Measurements from ENCODE around the gene MEGF10. TPM values are rescaled to one million over a fixed set of nuclear protein-coding genes. Genes with fewer than 3 reads are reported as not detected.

The MEGF10 gene
- total RNA-seq, 1 experiment from 2014 or later: not detected

GRCh38 chr5:127335381-127335780 lies 44.8 kb downstream of the MEGF10 start:
- H3K36me3 ChIP-seq (ENCODE audit: low read depth): no peaks in the 10 kb centered on the region
- no peak for TF ChIP-seq EZH2 (IDR thresholded peaks at IDR 0.05; ENCODE audit: low read depth)
- TF ChIP-seq, protein P1, sequence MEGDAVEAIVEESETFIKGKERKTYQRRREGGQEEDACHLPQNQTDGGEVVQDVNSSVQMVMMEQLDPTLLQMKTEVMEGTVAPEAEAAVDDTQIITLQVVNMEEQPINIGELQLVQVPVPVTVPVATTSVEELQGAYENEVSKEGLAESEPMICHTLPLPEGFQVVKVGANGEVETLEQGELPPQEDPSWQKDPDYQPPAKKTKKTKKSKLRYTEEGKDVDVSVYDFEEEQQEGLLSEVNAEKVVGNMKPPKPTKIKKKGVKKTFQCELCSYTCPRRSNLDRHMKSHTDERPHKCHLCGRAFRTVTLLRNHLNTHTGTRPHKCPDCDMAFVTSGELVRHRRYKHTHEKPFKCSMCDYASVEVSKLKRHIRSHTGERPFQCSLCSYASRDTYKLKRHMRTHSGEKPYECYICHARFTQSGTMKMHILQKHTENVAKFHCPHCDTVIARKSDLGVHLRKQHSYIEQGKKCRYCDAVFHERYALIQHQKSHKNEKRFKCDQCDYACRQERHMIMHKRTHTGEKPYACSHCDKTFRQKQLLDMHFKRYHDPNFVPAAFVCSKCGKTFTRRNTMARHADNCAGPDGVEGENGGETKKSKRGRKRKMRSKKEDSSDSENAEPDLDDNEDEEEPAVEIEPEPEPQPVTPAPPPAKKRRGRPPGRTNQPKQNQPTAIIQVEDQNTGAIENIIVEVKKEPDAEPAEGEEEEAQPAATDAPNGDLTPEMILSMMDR (conservative IDR thresholded peaks at IDR 0.05): no peak
- H3K9me3 ChIP-seq (ENCODE audit: insufficient read depth, low read depth): no peaks in the 10 kb centered on the region
- ChIA-PET CTCF (no interaction called here), POLR2A (ENCODE audit: unreplicated experiment) (no interaction called here)
- no peaks in the 10 kb centered on the region for H3F3A ChIP-seq (ENCODE audit: insufficient read depth, low read depth)
- no peaks in the 10 kb centered on the region for H3K79me2 ChIP-seq (ENCODE audit: low read depth)
- no peak overlapping the region for H3K4me3 ChIP-seq
- BruUV-seq (replicated peaks): no TSS peak
- DNase-seq: no peak
- intact Hi-C loops (cut with micrococcal nuclease; ENCODE audit: unreplicated experiment): no loop called here
- no peak overlapping the region for H3K4me2 ChIP-seq
- no peaks in the 10 kb centered on the region for H3K9me2 ChIP-seq (ENCODE audit: insufficient read depth)
- H2AFZ ChIP-seq: no peak overlapping the region
- no peaks in the 10 kb centered on the region for H3K4me1 ChIP-seq (replicated peaks; ENCODE audit: insufficient read depth)
- no peaks in the 10 kb centered on the region for H4K20me1 ChIP-seq (ENCODE audit: insufficient read depth)
- H3K27me3 ChIP-seq (ENCODE audit: insufficient read depth, low read depth): no peaks in the 10 kb centered on the region
- no peak overlapping the region for H3K27ac ChIP-seq

GRCh38 chr5:127337876-127338275 lies 47.3 kb downstream of the MEGF10 start:
- TF ChIP-seq EZH2 (IDR thresholded peaks at IDR 0.05; ENCODE audit: low read depth): no peak
- TF ChIP-seq, protein P1 (conservative IDR thresholded peaks at IDR 0.05): no peak
- BruUV-seq (replicated peaks): no TSS peak
- CTCF ChIA-PET: no interaction called here
- POLR2A ChIA-PET (ENCODE audit: unreplicated experiment): no interaction called here
- Histone ChIP-seq H2AFZ (no peak overlapping the region), H3K9me2 (ENCODE audit: insufficient read depth) (no peaks in the 10 kb centered on the region), H3K4me1 (replicated peaks; ENCODE audit: insufficient read depth) (no peaks in the 10 kb centered on the region), H3K4me2 (no peak overlapping the region), H3K27ac (no peak overlapping the region), H3K4me3 (no peak overlapping the region), H3K79me2 (ENCODE audit: low read depth) (no peaks in the 10 kb centered on the region), H3F3A (ENCODE audit: insufficient read depth, low read depth) (no peaks in the 10 kb centered on the region), H4K20me1 (ENCODE audit: insufficient read depth) (no peaks in the 10 kb centered on the region), H3K27me3 (ENCODE audit: insufficient read depth, low read depth) (no peaks in the 10 kb centered on the region), H3K36me3 (ENCODE audit: low read depth) (no peaks in the 10 kb centered on the region), H3K9me3 (ENCODE audit: insufficient read depth, low read depth) (no peaks in the 10 kb centered on the region)
- no peak for DNase-seq
- intact Hi-C loops (cut with micrococcal nuclease; ENCODE audit: unreplicated experiment): no loop called here

DNA sequence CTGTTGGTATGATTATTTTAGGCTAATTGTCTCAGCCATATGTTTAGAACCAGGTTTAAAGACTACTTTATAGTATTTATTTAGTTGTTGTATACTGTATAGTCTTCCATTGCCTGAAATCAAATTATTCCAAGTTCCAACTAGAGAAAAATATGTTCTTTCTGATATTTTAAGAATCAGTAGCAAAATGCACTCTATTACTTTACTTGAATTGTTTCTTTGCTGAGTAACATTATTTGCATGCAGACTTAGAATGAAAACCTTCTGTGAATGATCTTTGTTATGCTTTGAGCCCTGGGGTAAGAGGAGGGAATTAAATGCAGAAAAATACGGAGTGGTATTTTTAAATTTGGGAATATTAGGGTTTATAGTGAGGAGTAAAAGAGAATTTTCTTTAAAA lies 47.9 kb downstream of the MEGF10 start:
- CTCF ChIA-PET: no interaction called here
- DNase-seq: no peak
- TF ChIP-seq, protein P1 (conservative IDR thresholded peaks at IDR 0.05): no peak
- no peak for TF ChIP-seq EZH2 (IDR thresholded peaks at IDR 0.05; ENCODE audit: low read depth)
- Histone ChIP-seq H3K79me2 (ENCODE audit: low read depth) (no peaks in the 10 kb centered on the region), H3K4me2 (no peak overlapping the region), H3K4me1 (replicated peaks; ENCODE audit: insufficient read depth) (no peaks in the 10 kb centered on the region), H3K27me3 (ENCODE audit: insufficient read depth, low read depth) (no peaks in the 10 kb centered on the region), H3K27ac (no peak overlapping the region), H3K36me3 (ENCODE audit: low read depth) (no peaks in the 10 kb centered on the region), H3K9me3 (ENCODE audit: insufficient read depth, low read depth) (no peaks in the 10 kb centered on the region), H3K9me2 (ENCODE audit: insufficient read depth) (no peaks in the 10 kb centered on the region), H3F3A (ENCODE audit: insufficient read depth, low read depth) (no peaks in the 10 kb centered on the region), H2AFZ (no peak overlapping the region), H4K20me1 (ENCODE audit: insufficient read depth) (no peaks in the 10 kb centered on the region), H3K4me3 (no peak overlapping the region)
- intact Hi-C loops (cut with micrococcal nuclease; ENCODE audit: unreplicated experiment): no loop called here
- BruUV-seq (replicated peaks): no TSS peak
- POLR2A ChIA-PET (ENCODE audit: unreplicated experiment): no interaction called here

Measured in PC-9 (cell line).